COLO829 (cell line): ENCODE data around the gene OMA1.
A peak's percentile ranks its signal among the peaks of the same experiment; 100 is the strongest.

ENCODE experiments used
- DNase-seq: peaks from one replicate; pipeline ENCODE4 v3.0.0; 2012; ENCODE audit warnings: low spot score

The OMA1 gene

GRCh38 chr1:58457023-58457635 is 89.4 kb downstream of the OMA1 start:
- DNase-seq, result no peak

GRCh38 chr1:58456470-58456869 is 90.1 kb downstream of the OMA1 start:
- DNase-seq, result no peak

DNA sequence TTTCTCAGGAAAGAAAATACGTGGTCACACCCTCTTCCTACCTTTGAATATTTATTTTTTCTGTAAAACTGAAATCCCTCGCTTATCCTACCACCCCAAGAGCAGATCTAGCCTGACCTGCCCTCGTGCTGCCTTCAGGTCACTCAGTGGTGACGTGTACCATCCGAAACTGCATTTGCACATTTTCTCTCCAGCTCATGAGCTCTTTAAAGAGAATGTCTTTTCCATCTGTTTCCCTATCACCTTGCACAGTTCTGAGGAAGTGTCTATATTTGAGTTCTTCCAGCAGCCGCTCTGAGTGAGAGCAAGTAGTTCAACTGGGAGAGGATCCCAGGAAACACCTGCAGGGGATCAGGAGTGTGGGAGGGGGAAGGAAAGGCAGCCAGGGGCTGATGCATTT is 91.7 kb downstream of the OMA1 start:
- DNase-seq, result no peak

- no peak for DNase-seq
Measured at GRCh38 chr1:58454385-58454784, 92.1 kb downstream of the OMA1 start.

GRCh38 chr1:58451560-58452191 is 94.8 kb downstream of the OMA1 start:
- no peak for DNase-seq

GRCh38 chr1:58447886-58448285 is 98.6 kb downstream of the OMA1 start:
- no peak for DNase-seq

DNA sequence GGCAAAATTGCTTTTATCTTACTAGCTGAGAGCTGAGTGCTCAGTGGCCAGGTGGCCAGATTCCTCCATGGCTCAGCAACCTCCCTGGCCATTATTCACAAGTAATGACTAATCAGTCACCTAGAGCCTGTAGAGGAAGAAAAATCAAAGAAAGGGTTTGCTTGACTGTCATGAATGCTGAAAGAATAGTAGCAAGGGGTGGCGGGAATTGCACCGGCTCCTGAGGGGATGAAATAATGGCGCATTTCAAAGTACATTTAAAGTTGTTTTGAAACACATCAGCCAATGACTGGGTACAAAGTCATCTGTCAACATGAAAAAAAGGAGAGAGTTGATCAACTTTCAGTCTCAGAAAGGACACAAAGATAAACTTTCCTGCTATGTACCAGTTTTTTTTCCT is 99.5 kb downstream of the OMA1 start:
- DNase-seq, result no peak

GRCh38 chr1:58446368-58446767 is 100.2 kb downstream of the OMA1 start:
- no peak for DNase-seq

DNA sequence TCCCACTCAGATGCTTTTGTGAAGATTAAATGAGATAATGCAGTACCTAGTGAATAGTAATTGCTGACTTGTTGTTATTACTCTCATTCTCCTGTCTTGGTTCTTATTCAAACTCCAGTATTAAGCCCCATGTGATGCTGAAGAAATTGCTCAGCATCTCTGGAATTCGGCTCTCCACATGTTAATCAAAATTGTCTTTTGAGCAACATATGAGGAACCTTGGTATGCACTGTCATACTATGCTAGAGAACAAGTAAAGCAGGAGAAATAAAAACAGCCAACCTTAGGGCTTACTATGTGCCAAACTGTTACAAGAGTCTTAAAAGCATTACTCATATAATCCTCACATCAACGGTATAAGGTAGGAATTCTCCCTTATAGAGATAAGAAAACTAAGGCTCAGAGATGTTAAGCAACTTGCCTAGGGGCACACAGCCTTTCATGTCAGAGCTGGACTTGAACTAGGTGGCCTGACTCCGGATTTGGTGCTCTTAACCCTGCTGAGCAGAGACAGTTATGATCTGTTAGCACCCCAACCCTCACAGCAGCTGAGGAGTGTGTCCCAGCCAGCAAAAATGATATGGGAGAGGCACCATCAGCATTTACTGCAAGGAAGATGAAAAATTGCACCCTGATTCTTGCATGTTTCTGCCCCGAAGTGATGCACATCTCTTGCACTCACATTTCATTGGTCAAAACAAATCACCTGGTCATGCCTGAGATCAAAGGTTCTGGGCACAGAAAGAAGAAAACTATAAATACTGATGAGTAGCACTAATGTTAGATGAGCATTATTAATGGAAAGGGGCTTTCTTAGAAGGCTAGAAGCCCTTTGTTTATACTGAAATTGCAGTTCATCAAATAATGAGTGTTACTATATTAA is 102.3 kb downstream of the OMA1 start:
- DNase-seq, result no peak

DNA sequence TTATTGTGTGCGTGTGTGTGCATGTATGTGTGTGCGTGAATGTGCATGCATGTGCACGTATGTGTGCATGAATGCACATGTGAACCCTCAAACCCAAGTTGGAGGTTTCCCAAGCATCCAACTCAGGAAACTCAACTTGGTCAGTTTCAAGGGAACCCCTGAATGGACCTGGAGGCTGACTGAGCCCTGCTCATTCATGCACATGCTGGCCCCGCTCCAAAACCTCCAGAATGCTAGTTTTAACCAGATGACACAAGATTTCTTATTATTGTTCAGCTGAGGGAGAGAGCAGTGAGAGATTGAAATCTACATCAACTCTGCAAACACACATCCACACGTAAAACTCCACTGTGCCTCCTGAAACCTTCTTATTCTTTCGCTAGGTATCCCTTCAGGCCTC is 104.4 kb downstream of the OMA1 start:
- no peak for DNase-seq

DNA sequence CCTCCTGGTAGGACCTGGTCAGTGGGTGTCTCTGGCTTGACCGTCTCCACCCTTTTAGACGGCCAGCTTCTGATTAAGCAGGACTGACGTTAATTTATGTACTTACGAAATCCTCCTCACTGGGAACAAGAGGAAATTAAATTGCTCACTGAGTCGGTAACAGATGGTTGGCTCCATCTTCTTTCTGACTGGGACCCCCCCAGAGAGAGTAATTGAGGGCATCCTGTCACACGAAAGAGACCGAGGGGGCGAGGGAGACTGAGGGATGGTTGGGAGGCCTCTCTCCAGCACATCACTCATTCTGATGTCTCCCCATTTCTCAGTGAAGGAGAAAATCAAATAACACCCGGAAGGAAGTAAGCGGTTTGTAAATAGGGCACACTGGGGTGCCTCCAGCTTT is 104.8 kb downstream of the OMA1 start:
- no peak for DNase-seq

GRCh38 chr1:58440696-58441095 is 105.8 kb downstream of the OMA1 start:
- DNase-seq, result no peak

GRCh38 chr1:58439946-58440345 is 106.6 kb downstream of the OMA1 start:
- DNase-seq, result no peak

GRCh38 chr1:58438468-58438867 is 108.1 kb downstream of the OMA1 start:
- DNase-seq, result no peak

DNA sequence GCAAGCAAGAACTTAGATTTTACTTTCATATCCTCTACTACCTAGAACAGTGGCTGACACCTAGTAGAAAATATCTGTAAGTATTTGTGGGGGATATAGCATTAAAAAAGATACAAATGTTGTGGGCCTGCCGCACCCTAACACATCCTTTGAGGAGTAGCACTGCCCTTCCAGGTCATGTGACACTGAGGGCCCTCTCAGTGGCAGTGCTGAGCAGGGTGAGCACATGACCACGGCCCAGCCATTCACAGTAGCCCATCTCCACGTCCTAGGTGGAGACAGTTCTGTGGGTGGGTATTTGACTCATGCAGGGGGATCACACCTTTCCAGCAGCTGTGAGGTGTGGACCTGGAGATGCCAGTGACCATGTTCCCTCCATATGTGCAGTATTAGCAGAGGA is 108.9 kb downstream of the OMA1 start:
- no peak for DNase-seq

DNA sequence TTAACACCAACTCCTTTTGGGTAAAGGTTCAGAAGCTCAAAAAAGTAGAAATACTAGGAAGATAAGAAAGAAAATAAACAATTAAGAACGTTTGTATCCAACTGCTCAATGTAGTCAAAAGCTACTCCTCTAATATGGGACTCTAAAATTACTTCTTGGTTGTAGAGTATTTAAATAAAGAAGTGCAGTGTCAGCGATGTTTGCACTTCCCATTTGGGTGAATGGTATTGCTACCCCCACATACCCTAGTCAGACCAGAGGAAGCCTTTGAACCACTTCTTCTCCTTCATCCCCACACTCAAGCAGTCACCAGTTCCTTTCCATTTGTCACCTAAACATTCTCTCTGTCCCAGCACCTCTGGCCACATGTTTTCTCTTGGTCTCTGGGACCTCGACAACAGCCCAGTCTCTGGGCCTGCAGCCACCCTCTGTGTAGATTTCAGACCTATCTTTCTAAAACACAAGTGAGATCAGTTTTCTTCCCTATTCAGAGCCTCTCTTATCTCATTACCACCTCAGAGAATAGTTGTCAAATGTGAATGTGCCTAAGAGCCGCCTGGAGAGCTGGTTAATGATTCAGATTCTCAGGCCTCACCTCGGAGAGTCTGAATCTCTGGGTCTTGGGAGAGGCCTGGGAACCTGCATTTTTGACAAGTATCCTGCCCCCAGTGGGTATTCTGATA is 109.8 kb downstream of the OMA1 start:
- no peak for DNase-seq

- no peak for DNase-seq
Measured at GRCh38 chr1:58435376-58435775, 111.2 kb downstream of the OMA1 start.

- no peak for DNase-seq
Measured at GRCh38 chr1:58434607-58435006, 111.9 kb downstream of the OMA1 start.

DNA sequence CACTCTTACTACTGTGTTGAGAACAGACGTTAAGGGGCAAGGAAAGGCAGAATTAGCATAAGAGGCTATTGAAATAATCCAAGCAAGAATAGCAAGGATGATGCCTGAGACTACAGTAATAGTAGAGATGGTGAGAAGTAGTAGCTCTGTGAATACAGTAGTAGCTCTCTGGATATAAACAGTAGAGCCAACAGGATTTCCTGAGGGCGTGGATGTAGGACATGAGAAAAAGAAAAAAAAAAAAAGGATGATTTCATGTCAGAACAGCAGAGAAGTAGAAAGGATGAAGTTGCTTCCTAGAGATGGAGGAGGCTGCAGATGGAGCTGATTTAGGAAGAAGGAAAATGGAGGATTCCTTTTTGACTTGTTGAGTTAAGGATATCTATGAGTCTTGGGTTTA is 112.3 kb downstream of the OMA1 start:
- no peak for DNase-seq

DNA sequence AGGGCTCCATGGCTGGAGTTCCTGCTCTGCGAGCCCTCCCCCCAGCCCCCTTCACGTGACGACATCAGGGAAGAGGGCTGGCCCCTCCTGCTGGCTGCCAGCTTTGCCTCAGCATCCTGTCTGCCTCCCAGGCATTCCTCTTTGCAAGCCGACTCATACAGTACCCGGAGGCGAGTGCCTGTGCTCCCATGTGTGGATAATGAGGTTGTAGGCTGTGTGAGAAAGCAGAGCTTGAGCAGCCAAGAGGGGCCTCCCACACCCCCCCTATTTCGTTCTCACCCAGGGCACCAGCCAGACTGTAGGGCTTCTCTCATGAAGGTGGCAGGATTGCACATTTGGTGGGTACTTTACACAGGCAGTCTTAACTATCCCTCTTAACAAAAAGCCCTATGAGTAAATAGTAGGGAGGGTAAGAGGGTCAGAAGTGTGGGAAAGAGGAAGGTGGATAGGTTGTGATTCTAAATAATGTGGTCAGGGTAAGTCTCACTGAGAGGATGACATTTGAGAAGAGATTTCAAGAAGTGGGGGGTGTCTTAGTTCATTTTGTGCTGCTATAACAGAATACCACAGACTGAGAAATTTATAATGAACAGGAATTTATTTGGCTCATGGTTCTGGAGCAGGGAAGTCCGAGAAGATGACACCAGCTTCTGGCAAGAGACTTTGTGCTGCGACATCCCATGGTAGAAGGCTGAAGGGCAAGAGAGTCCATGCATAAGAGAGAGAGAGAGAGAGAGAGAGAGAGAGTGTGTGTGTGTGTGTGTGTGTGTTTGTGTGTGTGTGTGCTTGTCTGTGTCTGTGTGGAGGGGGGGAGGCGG is 113.5 kb downstream of the OMA1 start:
- peak; percentile 8 for DNase-seq

DNA sequence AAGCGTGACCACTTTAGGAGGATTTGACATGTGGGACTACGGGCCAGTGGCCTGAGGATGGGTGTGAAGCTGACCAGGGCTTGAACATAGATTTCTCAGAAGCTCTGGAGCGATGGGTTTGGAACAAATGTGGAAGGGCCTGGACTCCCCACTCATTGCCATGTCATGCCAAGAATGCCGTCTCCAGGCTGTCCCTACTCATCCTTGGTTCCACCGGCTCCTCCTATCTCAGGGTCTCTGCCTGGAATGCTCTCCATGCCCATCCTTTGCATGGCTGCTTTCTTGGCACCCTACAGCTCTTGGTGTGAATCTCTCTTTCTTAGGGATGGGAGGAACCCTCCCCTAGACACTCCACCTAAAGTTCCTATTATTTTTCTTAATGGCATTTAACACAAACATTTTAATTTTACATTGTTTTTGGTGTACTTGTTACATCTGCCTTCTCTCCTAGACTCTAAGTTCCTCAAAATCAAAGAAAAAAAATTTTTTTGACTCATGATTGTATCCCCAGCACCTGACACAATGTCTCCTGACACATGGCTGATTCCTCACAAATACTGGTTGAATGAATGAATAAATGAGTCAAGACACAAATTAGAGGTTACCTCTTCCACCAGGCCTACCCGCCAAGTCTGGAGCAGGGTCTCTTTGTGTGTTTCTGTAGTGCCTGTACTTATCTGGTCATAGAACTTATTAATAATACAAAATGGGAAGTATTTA is 114.5 kb downstream of the OMA1 start:
- no peak for DNase-seq
